Mucosa of descending colon (tissue), 3 donors: ENCODE results near the gene LRRC51. TPM values are rescaled to one million over a fixed set of nuclear protein-coding genes. Genes with fewer than 3 reads are reported as not detected.
"Not testable (repeated sequence)": the region's sequence is repeated elsewhere in the genome, so short reads cannot be mapped to it uniquely, and the experiment has no call there.

Source experiments
- ATAC-seq: fragments of 200-7000 bp; cut with Tn5 transposase; one replicate; pipeline ENCODE4 v1.9.1; 2020; ENCODE audit warnings: mild to moderate bottlenecking, moderate library complexity
- DNase-seq, 3 donors: peaks; one replicate each; pipeline ENCODE4 v3.0.0-alpha.2; 2020
- H3K36me3 ChIP-seq: fragments of 200-600 bp; one replicate; pipeline ENCODE4 v1.8.0; 2021; ENCODE audit warnings: low read depth, mild to moderate bottlenecking
- H3K4me1 ChIP-seq: fragments of 200-600 bp; one replicate; pipeline ENCODE4 v1.8.0; 2021; ENCODE audit warnings: low read depth, mild to moderate bottlenecking
- H3K4me3 ChIP-seq: fragments of 200-600 bp; one replicate; pipeline ENCODE4 v1.8.0; 2021; ENCODE audit warnings: mild to moderate bottlenecking
- H3K9me3 ChIP-seq: fragments of 200-600 bp; one replicate; pipeline ENCODE4 v1.8.0; 2021; ENCODE audit warnings: mild to moderate bottlenecking
- intact Hi-C, 2 donors: fragments of 100-400 bp; cut with DNase I in 1 of 2; cut with micrococcal nuclease in 1 of 2; formaldehyde crosslinking; loops; one replicate each; pipeline versions ENCODE4 v1.11.0 to v1.11.1; 2022; cut with DNase I, micrococcal nuclease
- microRNA-seq: library from miRNA; unstranded; fragments of <30 nt; microRNA quantifications from one replicate; pipeline ENCODE4, GENCODE V29; 2019
- total RNA-seq, 3 donors: library from RNA; stranded (reverse); fragmentation: NEBNext Ultra II Directional in 2 of 3; extraction: Animal tissue kit (Norgen Biotek cat#: 25700) in 2 of 3; gene quantifications; one replicate each; pipeline versions ENCODE4 v1.2.1 to v1.2.4, GENCODE V29; 2021 to 2023
- TF ChIP-seq, protein P1 (sequence below): fragments of 200-600 bp; IDR thresholded peaks from one replicate; pipeline ENCODE4 v1.8.0; 2022; ENCODE audit warnings: antibody characterized with exemption, mild to moderate bottlenecking
- donor health status: DM: no; HTN: no; CAD: no; lungs with moderate emphysema.
- donor health status: DM: no; HTN: no; CAD: no.
- donor health status: DM: no; HTN: yes; CAD: no.

The LRRC51 gene
- total RNA-seq, 3 donors from 2014 or later: 7.5 to 9.4 (median 9.4) TPM

DNA sequence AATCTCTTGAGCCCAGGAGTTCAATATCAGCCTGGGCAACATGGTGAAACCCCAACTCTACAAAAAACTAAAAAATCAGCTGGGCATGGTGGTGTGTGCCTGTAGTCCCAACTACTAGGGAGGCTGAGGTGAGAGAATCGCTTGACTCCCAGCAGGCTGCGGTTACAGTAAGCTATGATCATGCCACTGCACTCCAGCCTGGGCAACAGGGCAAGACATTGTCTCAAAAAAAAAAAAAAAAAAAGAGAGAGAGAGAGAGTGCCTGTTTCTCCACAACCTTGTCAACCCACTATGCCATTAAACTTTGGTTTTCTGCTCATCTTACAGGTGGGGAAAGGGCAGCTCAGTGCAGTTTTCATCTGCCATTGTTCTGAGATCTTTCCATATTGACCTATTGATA, 60.0 kb downstream of the LRRC51 start:
- peaks cover 5% of the 10 kb centered on the region for H3K4me1 ChIP-seq
- no peak for ATAC-seq
- no peak overlapping the region for H3K4me3 ChIP-seq
- H3K9me3 ChIP-seq: no peaks in the 10 kb centered on the region
- DNase-seq: no peak
- intact Hi-C loops: no loop called here
- TF ChIP-seq, protein P1, sequence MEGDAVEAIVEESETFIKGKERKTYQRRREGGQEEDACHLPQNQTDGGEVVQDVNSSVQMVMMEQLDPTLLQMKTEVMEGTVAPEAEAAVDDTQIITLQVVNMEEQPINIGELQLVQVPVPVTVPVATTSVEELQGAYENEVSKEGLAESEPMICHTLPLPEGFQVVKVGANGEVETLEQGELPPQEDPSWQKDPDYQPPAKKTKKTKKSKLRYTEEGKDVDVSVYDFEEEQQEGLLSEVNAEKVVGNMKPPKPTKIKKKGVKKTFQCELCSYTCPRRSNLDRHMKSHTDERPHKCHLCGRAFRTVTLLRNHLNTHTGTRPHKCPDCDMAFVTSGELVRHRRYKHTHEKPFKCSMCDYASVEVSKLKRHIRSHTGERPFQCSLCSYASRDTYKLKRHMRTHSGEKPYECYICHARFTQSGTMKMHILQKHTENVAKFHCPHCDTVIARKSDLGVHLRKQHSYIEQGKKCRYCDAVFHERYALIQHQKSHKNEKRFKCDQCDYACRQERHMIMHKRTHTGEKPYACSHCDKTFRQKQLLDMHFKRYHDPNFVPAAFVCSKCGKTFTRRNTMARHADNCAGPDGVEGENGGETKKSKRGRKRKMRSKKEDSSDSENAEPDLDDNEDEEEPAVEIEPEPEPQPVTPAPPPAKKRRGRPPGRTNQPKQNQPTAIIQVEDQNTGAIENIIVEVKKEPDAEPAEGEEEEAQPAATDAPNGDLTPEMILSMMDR: no peak
- H3K36me3 ChIP-seq: no peaks in the 10 kb centered on the region

DNA sequence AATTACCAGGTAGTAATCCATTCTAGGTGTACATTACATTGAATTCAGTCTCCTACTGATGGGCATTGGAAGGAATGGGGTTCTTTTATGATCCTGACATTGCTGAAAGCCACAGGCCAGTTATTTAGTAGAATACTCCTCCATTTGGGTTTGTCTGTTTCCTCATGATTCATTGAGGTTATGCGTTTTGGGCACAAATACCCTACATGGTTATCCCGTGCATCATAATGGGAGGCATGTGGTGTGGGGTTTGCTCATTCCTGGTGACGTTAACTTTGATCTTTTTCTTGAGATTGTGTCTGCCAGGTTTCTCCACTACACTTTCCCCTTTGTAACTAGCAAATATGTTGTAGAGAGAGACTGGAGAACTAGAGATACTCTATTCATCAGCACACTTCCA, 60.4 kb downstream of the LRRC51 start:
- TF ChIP-seq, protein P1: no peak
- no peaks in the 10 kb centered on the region for H3K9me3 ChIP-seq
- DNase-seq (no peak), ATAC-seq (no peak)
- H3K4me1 ChIP-seq: peaks cover 5% of the 10 kb centered on the region
- H3K36me3 ChIP-seq: no peaks in the 10 kb centered on the region
- intact Hi-C loops: no loop called here
- no peak overlapping the region for H3K4me3 ChIP-seq

DNA sequence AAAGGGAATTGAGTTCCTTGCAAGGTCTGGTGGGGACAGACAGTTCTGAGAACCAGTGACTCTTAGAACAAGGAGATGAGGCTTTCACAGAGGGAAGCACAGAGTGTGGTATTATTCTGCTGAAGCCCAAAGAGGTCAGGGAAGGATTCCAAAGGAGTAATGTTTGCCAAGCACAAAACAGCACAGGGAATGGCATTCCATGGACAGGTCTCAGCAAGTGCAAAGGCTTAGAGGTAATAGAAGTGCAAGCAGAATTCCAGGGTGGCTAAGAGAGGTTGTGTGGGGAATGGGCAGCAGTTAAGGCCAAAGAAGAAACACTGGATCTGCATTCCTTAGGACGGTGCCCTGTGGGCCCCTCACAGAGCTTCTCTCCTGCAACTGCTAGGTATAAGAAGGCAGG, 61.4 kb downstream of the LRRC51 start:
- ATAC-seq, H3K4me3 ChIP-seq, DNase-seq, H3K4me1 ChIP-seq, intact Hi-C loops, H3K9me3 ChIP-seq, H3K36me3 ChIP-seq: not testable (repeated sequence)

DNA sequence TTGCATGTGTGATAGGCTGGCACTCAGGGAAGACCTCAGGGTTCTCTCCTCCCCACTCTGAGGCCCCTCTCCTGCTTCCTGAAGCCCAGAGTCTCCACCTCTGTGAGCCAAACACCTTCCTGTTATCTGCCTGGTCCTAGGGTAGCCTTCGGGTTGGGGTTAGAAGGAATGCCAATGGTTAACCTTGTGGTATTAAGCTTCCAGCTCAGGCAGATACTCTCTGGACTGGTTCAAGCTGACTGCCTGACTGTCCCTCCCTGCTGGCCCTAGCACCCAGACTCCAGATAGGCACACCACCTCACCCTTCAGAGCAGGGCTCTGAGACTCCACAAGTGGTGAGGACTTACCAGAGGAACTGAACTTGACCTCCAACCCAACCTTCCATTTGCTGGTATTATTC, 61.9 kb downstream of the LRRC51 start:
- H3K36me3 ChIP-seq, intact Hi-C loops, DNase-seq, H3K4me1 ChIP-seq, H3K9me3 ChIP-seq, H3K4me3 ChIP-seq, ATAC-seq: not testable (repeated sequence)

DNA sequence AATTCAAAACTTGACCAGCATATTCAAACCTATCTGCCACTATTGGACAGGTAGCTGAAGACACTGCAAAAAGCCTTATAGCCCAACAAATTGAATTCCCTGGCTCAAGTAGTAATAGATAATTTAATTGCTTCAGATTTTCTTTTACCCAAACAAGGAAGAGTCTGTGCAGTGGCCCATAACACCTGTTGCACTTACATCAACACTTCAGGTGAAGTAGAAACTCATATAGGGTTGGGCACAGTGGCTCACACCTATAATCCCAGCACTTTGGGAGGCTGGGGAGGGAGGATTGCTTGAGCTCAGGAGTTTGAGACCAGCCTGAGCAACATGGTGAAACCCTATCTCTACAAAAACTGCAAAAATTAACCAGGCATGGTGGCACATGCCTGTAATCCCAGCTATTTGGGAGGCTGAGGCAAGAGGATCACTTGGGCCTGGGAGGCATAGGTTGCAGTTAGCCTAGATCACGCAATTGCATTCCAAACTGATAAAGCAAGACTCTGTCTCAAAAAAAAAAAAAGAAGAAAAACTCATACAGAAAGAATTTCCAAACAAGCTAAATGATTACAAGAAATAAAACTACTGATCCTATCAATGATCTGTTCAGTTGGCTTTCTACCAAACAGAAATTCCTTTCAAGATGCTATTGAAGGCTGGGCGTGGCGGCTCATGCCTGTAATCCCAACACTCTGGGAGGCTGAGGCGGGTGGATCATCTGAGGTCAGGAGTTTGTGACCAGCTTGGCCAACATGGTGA, 64.3 kb downstream of the LRRC51 start:
- intact Hi-C loops: no loop called here
- TF ChIP-seq, protein P1: no peak
- Histone ChIP-seq H3K9me3 (no peaks in the 10 kb centered on the region), H3K4me3 (no peak overlapping the region), H3K4me1 (peaks cover 5% of the 10 kb centered on the region), H3K36me3 (no peaks in the 10 kb centered on the region)
- ATAC-seq: peak; percentile 21
- DNase-seq: peak in 1 of 3 donors; percentile 27

Small RNA genes lying within 50 kb of the gene (microRNA-seq; reads per million reads assigned to microRNA genes)
- gene MIR3165: not detected

Other genes starting within 250 kb of the LRRC51 start
- gene DEFB108B, start 247.7 kb upstream of the LRRC51 start, total RNA-seq: not detected
- gene DEFB131B, start 202.4 kb upstream of the LRRC51 start, total RNA-seq: not detected
- gene XNDC1N, start 152.3 kb upstream of the LRRC51 start, total RNA-seq: 10 to 100 TPM; 11.7 to 18.0 (median 12.7) TPM
- 10 to 100 TPM; 37.0 to 41.0 (median 37.4) TPM for gene RNF121, start 151.8 kb upstream of the LRRC51 start, total RNA-seq
- gene IL18BP, start 81.9 kb upstream of the LRRC51 start, total RNA-seq: 10 to 100 TPM in 2 of 3 donors, 1 to 10 TPM in 1; 7.6 to 14.5 (median 13.7) TPM
- gene NUMA1, start 308 bp upstream of the LRRC51 start, total RNA-seq: 100 to 1,000 TPM; 173 to 301 (median 248) TPM
- gene LAMTOR1, start 22.4 kb downstream of the LRRC51 start, total RNA-seq: 100 to 1,000 TPM in 2 of 3 donors, 10 to 100 TPM in 1; 82.0 to 114 (median 107) TPM
- under 1 TPM in 1 of 3 donors, not detected in 2; 0.39 TPM for gene TOMT, start 25.1 kb downstream of the LRRC51 start, total RNA-seq
- gene ANAPC15, start 31.8 kb downstream of the LRRC51 start, total RNA-seq: 10 to 100 TPM; 37.9 to 52.1 (median 39.0) TPM
- gene FOLR3, start 54.9 kb downstream of the LRRC51 start, total RNA-seq: not detected
- gene FOLR1, start 111.3 kb downstream of the LRRC51 start, total RNA-seq: not detected
- 10 to 100 TPM in 2 of 3 donors, 1 to 10 TPM in 1; 3.2 to 29.4 (median 13.8) TPM for gene FOLR2, start 135.9 kb downstream of the LRRC51 start, total RNA-seq
- gene INPPL1, start 143.9 kb downstream of the LRRC51 start, total RNA-seq: 100 to 1,000 TPM; 122 to 205 (median 151) TPM
- gene PHOX2A, start 163.3 kb downstream of the LRRC51 start, total RNA-seq: 1 to 10 TPM in 1 of 3 donors, under 1 TPM in 2; 0.55 to 2.6 (median 0.60) TPM